Activated naive CD8-positive, alpha-beta T cell treated with anti-CD3 and anti-CD28 coated beads, Interleukin-2, amount 50 U/mL, for 16 hours (primary cell): ENCODE measurements around the gene PLXNA4.

Experiments
- DNase-seq: peaks from one replicate; pipeline ENCODE4 v3.0.0-alpha.2; 2020; ENCODE audit warnings: low read depth, low spot score

The PLXNA4 gene

DNA sequence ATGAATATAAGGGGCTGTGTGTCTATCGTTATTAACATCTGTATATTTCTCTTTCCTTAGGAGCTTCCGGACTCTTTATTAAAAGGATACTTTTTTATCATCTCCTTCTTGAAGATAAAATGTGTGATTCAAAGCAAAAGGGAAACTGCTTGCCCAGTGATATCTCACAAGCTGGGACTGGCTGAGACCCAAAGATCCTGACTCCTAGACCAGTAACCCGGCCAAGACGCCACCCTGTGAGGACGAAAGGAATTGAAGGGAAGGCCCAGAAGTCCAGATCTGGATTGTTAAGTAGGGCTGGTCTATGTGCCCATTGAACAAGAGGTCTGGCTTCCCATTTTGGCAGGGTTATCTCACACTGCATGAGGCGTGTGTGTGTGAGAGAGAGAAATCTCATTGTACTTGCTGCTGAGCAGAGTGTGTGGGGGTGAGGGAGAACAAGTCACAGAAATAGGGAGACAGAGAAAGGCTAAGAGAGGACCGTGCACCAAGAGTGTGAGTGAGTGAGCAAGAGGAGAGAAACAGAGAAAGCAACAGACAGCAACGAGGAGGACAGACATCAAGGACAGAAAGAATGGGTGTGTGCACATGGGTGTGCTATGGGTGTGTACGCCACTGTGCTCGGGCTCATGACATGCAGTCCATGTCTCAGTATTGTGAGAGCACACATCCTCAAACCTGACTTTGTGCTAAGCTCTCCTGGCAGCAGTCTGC is 75.4 kb downstream of the PLXNA4 start:
- no peak for DNase-seq

DNA sequence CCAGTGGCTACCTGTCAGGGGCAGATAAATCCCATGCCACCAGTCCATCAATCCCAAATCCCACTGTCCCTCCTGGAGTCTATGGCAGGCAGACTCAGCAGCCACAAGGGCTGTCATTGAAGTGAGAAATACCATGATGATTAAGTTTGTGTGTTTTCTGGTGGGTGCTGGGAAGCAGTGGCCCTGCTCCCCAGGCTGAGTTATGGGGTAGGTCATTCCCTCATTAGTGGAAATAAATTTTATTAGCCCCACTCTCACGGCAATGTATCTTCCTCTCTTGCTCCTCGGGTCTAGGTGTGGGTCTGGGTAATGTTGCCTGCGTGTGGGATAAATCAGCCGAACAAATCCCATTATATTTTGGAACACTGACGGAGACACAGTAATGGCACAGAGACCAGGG is 76.8 kb downstream of the PLXNA4 start:
- DNase-seq: no peak

DNA sequence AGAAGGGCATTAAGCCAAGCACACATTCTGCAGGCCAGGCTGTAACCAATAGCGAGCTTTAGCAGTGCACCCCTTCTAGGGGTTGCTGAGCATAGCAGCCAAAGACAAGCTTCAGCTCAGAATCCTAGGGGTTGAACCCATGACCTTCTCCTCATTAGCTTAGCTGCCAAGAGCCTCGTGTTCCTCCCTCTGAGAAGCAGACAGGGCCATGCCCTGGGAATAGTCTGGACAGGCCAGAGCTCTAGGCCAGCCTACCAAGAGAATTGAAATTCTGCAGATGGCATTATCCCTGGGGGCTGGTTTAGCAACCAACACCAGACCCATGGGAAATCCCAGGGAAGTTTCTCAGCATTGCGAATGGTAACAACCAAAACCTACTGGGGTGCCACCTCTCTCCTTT is 77.2 kb downstream of the PLXNA4 start:
- no peak for DNase-seq

DNA sequence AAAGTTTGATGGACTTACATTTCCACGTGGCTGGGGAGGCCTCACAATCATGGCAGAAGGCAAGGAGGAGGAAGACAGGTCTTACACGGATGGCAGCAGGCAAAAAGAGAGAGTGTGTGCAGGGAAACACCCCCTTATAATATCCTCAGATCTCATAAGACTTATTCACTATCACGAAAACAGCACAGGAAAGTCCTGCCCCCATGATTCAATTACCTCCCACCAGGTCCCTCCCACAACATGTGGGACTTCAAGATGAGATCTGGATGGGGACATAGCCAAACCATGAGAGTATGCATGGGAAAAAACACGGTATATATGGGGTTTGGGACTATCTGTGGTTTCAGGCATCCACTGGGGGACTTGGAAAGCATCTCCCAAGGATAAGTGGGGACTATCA is 78.0 kb downstream of the PLXNA4 start:
- no peak for DNase-seq

DNA sequence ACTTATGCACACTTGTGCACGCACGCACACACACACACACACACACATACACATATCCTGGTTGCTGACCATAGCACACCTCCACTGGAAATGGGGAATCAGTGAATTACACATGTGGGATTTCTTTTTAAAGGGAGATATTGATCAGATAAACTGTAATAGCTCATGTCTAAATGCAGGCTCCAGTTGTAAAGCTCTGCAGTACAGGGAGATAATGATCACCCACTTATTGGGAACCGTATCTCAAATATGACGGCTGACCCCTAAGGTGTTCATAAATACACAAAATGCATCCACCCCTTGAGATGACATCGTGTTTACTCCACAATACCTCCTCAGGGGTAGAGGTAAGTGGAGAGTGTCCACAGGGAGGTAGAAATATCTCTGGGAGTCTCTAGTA is 79.2 kb downstream of the PLXNA4 start:
- DNase-seq: no peak

DNA sequence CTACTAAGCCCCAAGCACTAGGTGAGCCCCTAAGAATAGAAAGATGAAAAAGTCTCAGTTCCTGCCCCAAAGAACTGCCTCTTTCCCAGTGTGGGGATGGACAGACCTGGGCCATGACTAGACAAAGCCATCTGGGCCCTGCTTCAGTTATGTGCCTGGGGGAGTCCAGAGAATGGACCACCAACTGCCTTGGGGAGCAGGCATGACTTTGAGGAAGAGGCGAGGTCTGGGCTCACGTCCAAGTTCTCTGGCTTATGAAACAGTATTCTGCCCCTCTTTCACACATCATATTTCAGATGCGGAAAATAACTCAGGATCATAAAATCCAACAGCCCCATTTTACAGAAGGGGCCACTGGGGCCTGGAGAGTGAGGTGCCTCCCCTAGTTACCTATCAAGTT is 80.3 kb downstream of the PLXNA4 start:
- DNase-seq: no peak

DNA sequence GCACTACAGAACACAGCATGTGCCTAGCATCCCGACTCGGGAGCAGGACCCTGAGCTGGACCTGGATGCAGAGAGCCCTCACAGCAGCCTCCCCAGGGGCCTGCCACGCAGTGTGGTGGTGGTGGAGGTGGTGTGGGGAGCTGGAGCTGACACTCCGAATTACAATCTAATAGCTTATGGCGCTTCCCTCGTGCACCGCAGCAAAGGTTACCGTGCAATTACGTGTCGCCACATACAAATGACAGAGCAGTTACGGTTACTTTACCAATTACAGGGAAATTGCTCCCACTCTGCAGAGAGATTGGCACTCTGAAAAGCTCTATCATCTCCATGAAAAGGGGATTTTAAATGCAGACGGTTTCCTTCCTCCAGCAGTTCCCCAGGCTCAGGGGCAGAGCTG is 81.8 kb downstream of the PLXNA4 start:
- no peak for DNase-seq

DNA sequence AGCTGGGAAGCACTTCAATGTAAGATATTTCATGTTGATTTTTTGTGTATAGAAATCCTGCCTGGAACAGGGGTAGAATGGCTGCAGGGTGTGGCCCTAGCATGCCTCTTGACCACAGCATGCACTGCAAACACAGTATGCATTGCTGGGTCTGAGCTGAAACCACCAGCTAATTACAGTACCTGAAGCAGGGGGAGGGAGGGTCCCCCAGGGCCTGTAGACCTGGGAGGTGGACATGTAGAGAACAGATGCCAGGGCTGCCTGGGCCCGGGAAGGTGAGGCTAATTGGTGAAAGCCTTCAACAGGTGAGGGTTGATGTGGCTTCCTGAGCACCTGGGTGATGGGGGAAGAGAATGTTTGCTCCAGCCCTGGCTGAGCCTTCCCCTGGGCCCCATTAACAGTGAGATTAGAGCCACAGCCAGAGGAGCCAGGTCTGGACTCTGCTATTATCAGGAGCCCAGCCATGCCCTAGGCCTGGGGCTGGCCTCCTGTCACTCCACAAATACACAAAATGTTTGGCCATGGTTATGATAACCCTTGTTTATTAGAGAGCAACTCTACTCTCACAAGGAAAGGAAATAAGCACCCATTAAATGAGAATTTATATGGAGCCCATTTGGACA is 83.3 kb downstream of the PLXNA4 start:
- no peak for DNase-seq

DNA sequence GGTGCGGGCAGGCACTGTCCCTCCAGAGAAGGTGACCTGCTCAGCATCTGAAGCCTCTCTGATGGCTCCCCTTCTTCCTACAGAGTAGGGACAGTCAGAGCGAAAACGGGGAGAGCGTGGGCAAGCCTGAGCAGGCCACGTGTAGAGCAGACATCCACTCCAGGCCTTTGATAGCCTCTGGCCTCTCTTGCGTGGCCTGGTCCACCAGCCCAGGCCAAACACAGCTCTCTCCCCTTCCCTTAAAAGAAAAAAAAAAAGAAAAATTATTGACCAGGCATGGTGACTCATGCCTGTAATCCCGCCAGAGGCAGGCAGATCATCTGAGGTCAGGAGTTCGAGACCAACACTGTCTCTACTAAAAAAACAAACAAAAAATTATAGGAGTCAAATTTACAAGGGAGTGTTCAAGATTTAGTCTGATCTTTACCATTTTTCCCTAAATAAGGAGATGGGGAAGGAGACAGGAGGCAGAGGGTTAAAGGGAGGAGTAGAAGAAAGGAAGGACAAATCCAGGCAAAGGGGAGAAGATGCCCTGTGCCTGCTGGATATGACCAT is 84.8 kb downstream of the PLXNA4 start:
- DNase-seq: no peak

DNA sequence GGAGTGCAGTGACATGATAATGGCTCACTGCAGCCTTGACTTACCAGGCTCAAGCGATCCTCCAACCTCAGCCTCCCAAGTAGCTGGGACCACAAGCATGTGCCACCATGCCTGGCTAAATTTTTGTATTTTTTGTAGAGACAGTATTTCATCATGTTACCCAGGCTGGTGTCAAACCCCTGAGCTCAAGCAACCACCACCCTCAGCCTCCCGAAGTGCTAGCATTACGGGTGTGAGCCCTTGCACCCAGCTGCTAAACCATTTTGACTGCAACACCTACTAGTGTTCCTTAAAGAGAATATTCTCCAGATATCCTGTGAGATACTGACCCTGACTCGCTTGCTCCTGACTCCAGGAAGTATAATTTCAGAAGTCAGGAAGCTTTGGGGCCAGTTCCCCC is 85.8 kb downstream of the PLXNA4 start:
- no peak for DNase-seq

DNA sequence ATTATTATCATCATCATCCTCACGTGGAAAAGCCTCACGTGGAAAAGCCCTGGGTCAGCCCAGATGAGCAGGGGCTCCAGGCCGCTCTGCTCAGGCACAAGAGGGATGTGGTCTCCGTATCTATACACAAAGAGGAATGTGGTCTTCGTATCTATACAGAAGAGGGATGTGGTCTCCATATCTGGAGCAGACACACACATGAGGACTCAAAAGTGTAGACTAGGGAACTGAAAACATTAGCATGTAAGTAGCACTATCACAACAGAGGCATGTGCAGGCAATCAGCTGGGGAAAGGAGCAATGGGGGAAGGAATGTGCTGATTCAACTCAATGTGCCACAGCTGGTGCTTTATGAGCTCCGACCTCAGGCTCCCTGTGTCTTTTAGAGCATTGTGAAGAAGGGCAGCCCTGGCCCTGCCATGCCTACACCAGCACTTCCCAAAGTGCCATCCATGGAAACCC is 86.5 kb downstream of the PLXNA4 start:
- no peak for DNase-seq

DNA sequence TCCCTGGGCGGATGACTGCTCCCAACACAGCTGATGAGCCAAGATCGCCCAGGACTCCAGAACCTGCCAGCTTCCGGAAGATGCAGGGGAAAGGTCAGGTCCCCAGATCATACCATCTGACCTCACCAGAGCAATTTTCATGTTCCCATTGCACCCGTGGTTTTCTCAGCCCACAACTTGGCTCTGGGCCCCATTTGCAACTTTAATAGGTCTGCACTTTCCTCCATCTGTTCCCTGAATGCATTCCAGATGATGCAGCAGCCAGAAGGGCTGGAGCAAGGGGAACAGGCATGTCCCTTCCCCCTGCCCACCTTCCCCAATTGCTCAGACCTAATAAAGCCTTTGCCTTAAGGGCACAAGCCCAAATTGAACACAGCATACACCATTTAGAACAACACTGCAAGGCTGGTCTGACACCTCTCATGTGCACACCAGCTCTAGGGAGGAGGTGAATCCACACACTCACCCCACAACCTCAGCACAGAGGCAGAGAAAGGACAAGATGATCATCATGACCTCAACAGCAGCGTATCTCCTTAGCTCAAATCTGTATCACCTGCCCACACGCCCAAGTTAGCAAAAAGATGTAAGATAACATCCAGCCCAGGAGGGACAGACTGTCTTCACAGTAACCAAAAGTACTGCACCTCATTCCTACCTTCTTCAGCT is 87.5 kb downstream of the PLXNA4 start:
- no peak for DNase-seq

DNA sequence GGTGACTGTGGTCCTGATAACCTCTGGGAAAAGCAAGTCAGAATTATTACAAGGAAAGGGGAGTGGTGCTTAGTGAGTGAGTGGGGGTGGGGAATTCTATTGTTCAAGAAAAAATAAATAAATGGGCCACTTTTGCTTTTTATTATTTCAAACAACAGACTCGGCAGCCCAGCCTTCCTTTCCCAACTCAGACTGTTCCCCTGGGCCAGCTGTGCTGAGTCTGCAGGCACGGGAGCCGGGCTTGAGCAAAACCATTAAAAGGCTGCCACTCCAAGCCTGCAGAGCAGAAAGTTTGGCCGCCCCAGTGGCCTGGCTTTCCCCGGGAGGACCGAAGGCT is 90.0 kb downstream of the PLXNA4 start:
- DNase-seq: no peak

DNA sequence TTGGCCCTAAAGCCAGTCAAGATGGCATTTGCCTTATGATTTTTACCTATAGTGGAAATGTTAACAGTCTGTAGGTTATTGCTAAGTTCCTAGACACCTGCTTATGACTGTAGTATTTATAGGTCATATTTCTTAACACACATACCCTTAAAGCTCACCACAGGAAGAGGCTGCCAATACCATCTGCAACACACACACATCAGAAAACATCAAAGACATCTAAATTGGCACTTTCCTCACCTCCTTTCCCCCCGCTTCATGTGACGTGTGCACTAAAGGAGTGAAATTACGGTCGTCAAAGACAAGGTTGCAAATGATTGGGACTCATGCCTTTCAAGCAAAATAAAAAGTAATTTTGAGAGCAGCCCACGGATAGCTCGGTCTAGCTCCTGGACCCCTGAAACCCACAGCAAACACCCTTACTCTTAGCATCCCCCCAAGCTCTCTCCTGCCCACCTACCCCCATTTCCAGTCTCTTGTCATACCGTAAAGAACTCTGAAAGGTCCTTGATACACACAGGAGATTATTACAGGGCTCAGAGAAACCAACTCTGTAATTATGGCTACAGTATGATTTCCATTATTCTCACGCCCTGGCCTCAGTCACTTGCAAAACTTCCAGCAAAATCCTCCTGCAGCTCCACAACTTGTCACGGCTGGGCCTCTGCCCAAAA is 90.5 kb downstream of the PLXNA4 start:
- no peak for DNase-seq

DNA sequence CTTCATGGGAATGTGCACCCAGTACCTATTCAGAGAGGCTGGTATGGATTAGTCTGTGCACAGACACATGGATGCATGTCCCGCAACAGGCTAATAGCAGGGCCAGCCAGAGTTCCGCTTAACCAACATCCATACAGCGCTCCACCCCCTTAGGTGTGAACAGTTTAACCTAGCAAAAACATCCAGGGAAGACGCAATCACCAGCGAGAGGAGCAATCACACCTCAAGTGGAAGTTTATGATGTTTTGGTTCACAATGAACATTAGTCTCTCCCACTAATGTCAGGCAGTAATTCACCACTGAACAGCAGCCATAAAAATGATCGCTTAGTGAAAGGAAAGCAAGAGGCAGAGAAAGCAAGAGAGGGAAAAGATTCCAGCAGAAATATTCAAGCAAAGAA is 91.1 kb downstream of the PLXNA4 start:
- DNase-seq: no peak

DNA sequence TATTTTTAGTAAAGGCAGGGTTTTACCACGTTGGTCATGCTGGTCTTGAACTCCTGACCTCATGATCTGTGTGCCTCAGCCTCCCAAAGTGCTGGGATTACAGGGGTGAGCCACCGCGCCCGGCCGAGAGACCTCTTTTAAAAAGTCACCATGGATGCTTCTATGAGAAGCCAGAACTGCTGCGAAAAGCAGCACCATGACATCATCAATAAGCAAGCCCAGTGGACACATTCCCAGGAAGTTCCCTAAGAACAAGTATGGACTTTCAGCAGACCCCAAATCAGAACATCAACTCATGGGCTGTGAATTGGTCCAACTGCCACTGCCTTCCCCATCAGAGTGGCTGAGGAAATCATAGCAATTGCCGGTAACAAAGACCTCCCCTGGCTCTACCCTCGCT is 93.4 kb downstream of the PLXNA4 start:
- DNase-seq: no peak

DNA sequence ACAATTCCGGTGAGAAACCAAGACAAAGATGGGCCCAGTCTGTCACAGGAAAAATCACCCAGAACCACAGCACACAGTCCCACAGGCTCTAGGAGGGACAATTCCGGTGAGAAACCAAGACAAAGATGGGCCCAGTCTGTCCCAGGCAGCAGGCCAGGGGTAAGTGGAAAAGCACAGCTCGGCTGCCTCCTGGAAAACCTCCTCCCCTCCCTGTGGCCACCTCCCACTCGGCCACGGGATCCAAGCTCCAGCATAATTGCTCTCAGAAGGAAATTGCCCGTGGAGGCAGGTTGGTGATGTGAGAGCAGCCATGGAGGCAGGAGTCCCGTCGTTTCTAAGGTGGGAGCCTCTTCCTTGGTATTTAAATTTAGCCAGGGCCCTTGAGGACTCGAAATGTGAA is 95.7 kb downstream of the PLXNA4 start:
- DNase-seq: no peak

DNA sequence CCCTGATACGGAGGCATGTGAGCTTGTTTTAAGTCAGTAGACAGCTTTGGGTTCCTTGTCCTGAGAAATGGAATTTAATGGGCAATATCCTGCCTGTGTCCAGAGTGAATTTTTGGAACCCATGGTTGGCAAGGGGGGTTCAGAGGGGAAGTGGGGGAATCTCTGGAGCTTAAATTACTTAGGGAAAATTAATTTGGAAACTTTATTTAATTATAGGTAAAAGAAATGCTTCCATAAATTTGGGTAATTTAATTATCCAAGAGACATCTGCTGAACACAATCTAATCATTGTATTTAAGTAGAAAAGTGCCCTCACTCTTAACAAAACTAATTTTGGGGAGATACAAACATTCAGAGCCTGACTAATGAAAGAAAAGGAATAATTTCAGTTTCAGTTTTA is 99.7 kb downstream of the PLXNA4 start:
- DNase-seq: no peak

DNA sequence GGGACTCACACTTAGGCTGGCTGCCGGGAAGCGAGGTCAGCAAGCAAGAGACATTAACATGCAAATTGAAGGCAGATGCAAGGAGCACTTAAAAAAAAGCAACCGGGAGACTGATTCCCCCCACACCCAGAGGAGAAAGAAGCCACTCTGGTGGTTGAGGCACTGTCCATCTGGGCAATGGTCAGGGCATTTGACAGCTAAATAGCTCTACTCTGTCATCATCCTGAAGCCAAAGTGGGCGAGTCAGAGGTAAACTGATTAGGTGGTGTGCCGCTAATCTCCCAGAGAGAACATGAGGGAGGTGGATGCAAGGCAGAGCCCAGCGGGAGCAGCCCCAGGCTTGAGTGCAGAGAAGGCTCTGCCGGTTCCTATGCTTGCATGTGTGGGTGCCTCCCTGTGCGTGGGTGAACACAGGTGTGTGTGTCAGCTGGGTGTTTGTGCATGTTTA is 100.6 kb downstream of the PLXNA4 start:
- DNase-seq: no peak

DNA sequence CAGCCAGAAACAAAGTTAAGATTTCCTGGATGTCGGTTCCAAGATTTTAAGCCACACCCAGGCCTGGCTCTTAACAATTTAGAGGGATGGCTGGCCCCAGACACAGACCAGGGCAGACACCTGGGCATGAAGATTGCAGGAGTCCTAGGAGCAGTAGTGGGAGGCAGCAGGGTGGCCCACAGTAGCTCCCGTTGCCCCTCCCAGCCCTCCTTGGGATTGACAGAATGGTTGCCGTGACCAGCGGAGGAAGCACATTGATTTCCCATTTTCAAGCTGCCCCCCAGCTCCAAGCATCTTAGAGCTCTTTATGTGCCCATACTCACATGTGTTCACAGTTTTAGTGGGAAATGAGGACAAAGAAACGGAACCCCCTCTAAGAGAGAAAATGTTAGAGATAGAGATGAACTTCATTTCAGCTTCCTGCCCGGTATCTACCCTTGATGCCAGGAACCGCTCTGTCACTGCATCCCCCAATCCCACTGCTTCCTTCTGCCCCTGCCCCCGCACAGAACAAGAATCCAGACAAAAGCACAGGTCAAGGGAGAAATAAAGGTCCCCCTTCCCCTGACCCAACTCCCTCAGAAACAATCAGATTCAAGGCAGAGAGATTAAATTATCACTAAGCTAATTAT is 101.1 kb downstream of the PLXNA4 start:
- DNase-seq: no peak

DNA sequence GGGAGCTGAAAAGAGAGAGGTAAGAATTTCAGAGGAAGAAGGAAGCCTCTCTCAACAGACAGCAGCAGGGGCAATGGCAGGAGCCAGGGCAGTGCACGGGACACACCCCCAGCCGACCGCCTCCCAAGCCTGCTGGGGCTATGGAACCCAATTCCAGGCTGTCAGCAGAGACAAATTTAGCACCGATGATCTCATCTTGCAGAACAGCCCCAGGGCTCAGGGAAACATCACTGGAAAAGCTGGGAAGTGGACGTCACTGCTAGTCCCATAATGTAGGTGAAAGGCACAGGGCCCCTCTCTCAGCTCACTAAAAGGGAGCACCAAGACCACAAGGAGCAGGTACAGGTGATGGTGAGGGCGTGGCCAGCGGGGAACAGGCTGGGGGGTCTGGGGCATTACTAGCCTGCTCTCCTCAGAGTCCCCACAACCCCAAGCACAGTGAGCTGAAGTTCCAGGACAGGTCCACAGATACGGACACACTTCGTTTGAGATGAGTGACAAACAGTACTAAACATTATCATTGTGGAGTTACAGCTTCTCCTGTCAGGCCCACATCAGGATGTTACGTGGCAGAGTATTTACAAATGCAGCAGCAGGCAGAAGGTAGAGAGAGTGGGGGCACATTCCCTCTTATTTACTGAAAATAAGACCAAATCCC is 103.7 kb downstream of the PLXNA4 start:
- DNase-seq: no peak
